ENCODE data around the gene EPHA8.

Gene EPHA8

GRCh38 chr1:22645931-22646330 is 82.6 kb downstream of the EPHA8 start:
- no peak for DNase-seq (ENCODE audit: low read depth in 2 of 2)

GRCh38 chr1:22646384-22646783 is 83.1 kb downstream of the EPHA8 start:
- DNase-seq (ENCODE audit: low read depth in 2 of 2): no peak

GRCh38 chr1:22650089-22650693 is 86.9 kb downstream of the EPHA8 start:
- no peak for DNase-seq (ENCODE audit: low read depth in 2 of 2)

GRCh38 chr1:22651941-22652856 is 88.9 kb downstream of the EPHA8 start:
- no peak for DNase-seq (ENCODE audit: low read depth in 2 of 2)

GRCh38 chr1:22652881-22653316 is 89.6 kb downstream of the EPHA8 start, which contains the start of gene C1QB:
Gene C1QB, plus strand, starts transcription at chr1:22653236. Its CDS starts 6,227 bp downstream, at chr1:22659463.
- DNase-seq (ENCODE audit: low read depth in 2 of 2): no peak
